GM23248 (cell line): Measurements from ENCODE around the gene DCDC2B. TPM values are rescaled to one million over a fixed set of nuclear protein-coding genes. Genes with fewer than 3 reads are reported as not detected.
A peak's percentile ranks its signal among the peaks of the same experiment; 100 is the strongest.

Experiments
- DNase-seq: peaks from one replicate; pipeline ENCODE4 v3.0.0-alpha.2; 2015
- H2AFZ ChIP-seq: fragments of 200-600 bp; sonication (generic); 2 replicates; pipeline ENCODE4 v1.6.1; 2016; ENCODE audit warnings: antibody characterized with exemption
- H3F3A ChIP-seq: fragments of 200-600 bp; sonication (generic); 2 replicates; pipeline ENCODE4 v1.6.1; 2016; ENCODE audit warnings: mild to moderate bottlenecking, antibody characterized with exemption, mixed run types; ENCODE audit not compliant: insufficient read depth
- H3K27ac ChIP-seq: fragments of 200-600 bp; sonication (generic); 2 replicates; pipeline ENCODE4 v1.5.1; 2016; ENCODE audit warnings: mild to moderate bottlenecking
- H3K27me3 ChIP-seq: fragments of 200-600 bp; sonication (generic); replicated peaks from 2 replicates; pipeline ENCODE4 v1.6.1; 2016; ENCODE audit warnings: mild to moderate bottlenecking; ENCODE audit not compliant: insufficient read depth
- H3K36me3 ChIP-seq: fragments of 200-600 bp; sonication (generic); 2 replicates; pipeline ENCODE4 v1.6.1; 2016; ENCODE audit warnings: low read depth, mild to moderate bottlenecking
- H3K4me1 ChIP-seq: fragments of 200-600 bp; sonication (generic); 2 replicates; pipeline ENCODE4 v1.6.1; 2016; ENCODE audit warnings: mild to moderate bottlenecking; ENCODE audit not compliant: insufficient read depth
- H3K4me2 ChIP-seq: fragments of 200-600 bp; sonication (generic); one replicate; pipeline ENCODE4 v1.6.1; 2016; ENCODE audit warnings: mild to moderate bottlenecking; ENCODE audit not compliant: unreplicated experiment
- H3K4me3 ChIP-seq: fragments of 200-600 bp; sonication (generic); 2 replicates; pipeline ENCODE4 v1.5.1; 2016; ENCODE audit warnings: mild to moderate bottlenecking
- H3K79me2 ChIP-seq: fragments of 200-600 bp; sonication (generic); 2 replicates; pipeline ENCODE4 v1.6.1; 2016; ENCODE audit warnings: mild to moderate bottlenecking; ENCODE audit not compliant: insufficient read depth
- H3K9ac ChIP-seq: fragments of 200-600 bp; sonication (generic); 2 replicates; pipeline ENCODE4 v1.6.1; 2016; ENCODE audit warnings: mild to moderate bottlenecking
- H3K9me2 ChIP-seq: fragments of 200-600 bp; sonication (generic); 2 replicates; pipeline ENCODE4 v1.6.1; 2016; ENCODE audit warnings: mixed run types, mild to moderate bottlenecking, moderate library complexity; ENCODE audit not compliant: insufficient read depth
- H3K9me3 ChIP-seq: fragments of 200-600 bp; sonication (generic); one replicate; pipeline ENCODE4 v1.6.1; 2017; ENCODE audit warnings: low read depth
- H4K20me1 ChIP-seq: fragments of 200-600 bp; sonication (generic); 2 replicates; pipeline ENCODE4 v1.6.0; 2016; ENCODE audit not compliant: insufficient read depth
- EZH2 ChIP-seq: fragments of 200-600 bp; sonication (generic); IDR thresholded peaks from 2 replicates; pipeline ENCODE4 v1.6.1; 2018; ENCODE audit warnings: antibody characterized with exemption, mild to moderate bottlenecking; ENCODE audit not compliant: insufficient read depth, poor library complexity, severe bottlenecking
- EZH2phosphoT487 ChIP-seq: fragments of 200-600 bp; sonication (generic); IDR thresholded peaks from 2 replicates; pipeline ENCODE4 v1.6.1; 2018; ENCODE audit warnings: antibody characterized with exemption, moderate library complexity, mild to moderate bottlenecking, low read depth; ENCODE audit not compliant: insufficient read depth
- WGBS, 2 experiments: methylation state at CpG; one replicate each; pipeline ENCODE4 v1.1.6; 2015 to 2017; ENCODE audit warnings: low lambda C conversion rate in 2 of 2, low coverage in 1 of 2; ENCODE audit errors: missing lambda C conversion rate in 2 of 2; 5-methylcytosine and 5-hydroxymethylcytosine counted together
- in situ Hi-C: fragments of 300-500 bp; cut with MboI; formaldehyde crosslinking; loops from 2 replicates; pipeline ENCODE4 v1.15.0; 2020
- polyA plus RNA-seq: library from polyadenylated mRNA; unstranded; fragments of >200 nt; fragmentation: Nextera tagmentation; extraction: Ambion mirVana; gene quantifications from 2 replicates; pipeline ENCODE4 v1.2.1, GENCODE V29; 2016
- total RNA-seq: library from RNA; depleted of rRNA; stranded (reverse); fragments of >200 nt; shearing (Covaris generic); gene quantifications from 2 replicates; pipeline ENCODE4 v1.2.3, GENCODE V29; 2014

DCDC2B gene
- total and polyA plus RNA-seq, 2 experiments from 2014 or later: 0.21 TPM; not detected in 1

GRCh38 chr1:32192220-32192948 is 16.5 kb upstream of the DCDC2B start:
- Histone ChIP-seq H3K79me2 (peaks cover 28% of the 10 kb centered on the region), H3K4me2 (no peak overlapping the region), H3K36me3 (peaks cover 91% of the 10 kb centered on the region), H4K20me1 (no peaks in the 10 kb centered on the region), H3F3A (peaks cover 55% of the 10 kb centered on the region), H3K9me3 (no peaks in the 10 kb centered on the region), H3K9me2 (no peaks in the 10 kb centered on the region), H3K27ac (no peak overlapping the region), H2AFZ (no peak overlapping the region), H3K9ac (no peak overlapping the region), H3K27me3 (no peaks in the 10 kb centered on the region), H3K4me3 (no peak overlapping the region), H3K4me1 (peaks cover 10% of the 10 kb centered on the region)
- no peak for DNase-seq
- in situ Hi-C loops: no loop called here
- 93 to 95% methylated on average over 7 to 8 of the region's 8 CpGs for WGBS, 2 experiments
- TF ChIP-seq EZH2phosphoT487 (no peak), EZH2 (no peak)

- Histone ChIP-seq H4K20me1 (no peaks in the 10 kb centered on the region), H3K9me2 (no peaks in the 10 kb centered on the region), H3K79me2 (peaks cover 7% of the 10 kb centered on the region), H3K4me1 (peaks cover 21% of the 10 kb centered on the region), H3K36me3 (peaks cover 67% of the 10 kb centered on the region), H3K4me2 (no peak overlapping the region), H3K9ac (no peak overlapping the region), H3K27ac (no peak overlapping the region), H3F3A (peaks cover 72% of the 10 kb centered on the region), H3K9me3 (no peaks in the 10 kb centered on the region), H3K27me3 (no peaks in the 10 kb centered on the region), H2AFZ (no peak overlapping the region), H3K4me3 (no peak overlapping the region)
- in situ Hi-C loops: no loop called here
- TF ChIP-seq EZH2: no peak
- TF ChIP-seq EZH2phosphoT487: no peak
- DNase-seq: no peak
- 97 to 100% methylated on average over 6 of the region's 6 CpGs for WGBS, 2 experiments
Observed at GRCh38 chr1:32194984-32195383, 13.9 kb upstream of the DCDC2B start.

- Histone ChIP-seq H4K20me1 (no peaks in the 10 kb centered on the region), H3K9me2 (no peaks in the 10 kb centered on the region), H3K79me2 (peaks cover 2% of the 10 kb centered on the region), H3K27me3 (no peaks in the 10 kb centered on the region), H3K9me3 (no peaks in the 10 kb centered on the region), H3K4me1 (peaks cover 22% of the 10 kb centered on the region), H3F3A (peaks cover 73% of the 10 kb centered on the region), H3K36me3 (peaks cover 61% of the 10 kb centered on the region), H3K4me2 (no peak overlapping the region), H3K4me3 (no peak overlapping the region), H3K9ac (no peak overlapping the region), H2AFZ (no peak overlapping the region), H3K27ac (no peak overlapping the region)
- in situ Hi-C loops: no loop called here
- no peak for DNase-seq
- WGBS, 2 experiments: 100% methylated on average over 3 of the region's 3 CpGs
- TF ChIP-seq EZH2phosphoT487 (no peak), EZH2 (no peak)
Observed at GRCh38 chr1:32195531-32195930, 13.4 kb upstream of the DCDC2B start.

- H3K9ac ChIP-seq: no peak overlapping the region
- no peaks in the 10 kb centered on the region for H3K9me2 ChIP-seq
- H2AFZ ChIP-seq: no peak overlapping the region
- TF ChIP-seq EZH2phosphoT487: no peak
- no peak for TF ChIP-seq EZH2
- peak; percentile 54 for DNase-seq
- no peaks in the 10 kb centered on the region for H3K27me3 ChIP-seq
- no peak overlapping the region for H3K4me3 ChIP-seq
- in situ Hi-C loops: no loop called here
- peaks cover 22% of the 10 kb centered on the region for H3K4me1 ChIP-seq
- H3F3A ChIP-seq: peaks cover 73% of the 10 kb centered on the region
- peaks cover 56% of the 10 kb centered on the region for H3K36me3 ChIP-seq
- H3K4me2 ChIP-seq: no peak overlapping the region
- peak overlapping the region; percentile 26; the same call in 1 of the 2 replicates for H3K27ac ChIP-seq
- H4K20me1 ChIP-seq: no peaks in the 10 kb centered on the region
- no peaks in the 10 kb centered on the region for H3K9me3 ChIP-seq
- H3K79me2 ChIP-seq: no peaks in the 10 kb centered on the region
Observed at GRCh38 chr1:32195972-32196823, 12.7 kb upstream of the DCDC2B start.
